ENCODE results near the gene AURKAIP1.
"Not testable (repeated sequence)": the region's sequence is repeated elsewhere in the genome, so short reads cannot be mapped to it uniquely, and the experiment has no call there.

Gene AURKAIP1

GRCh38 chr1:1406101-1406820 lies 31.3 kb upstream of the AURKAIP1 start:
- Histone ChIP-seq H3K27ac (replicated peaks) (peak overlapping the region; percentile 84), H3K27me3 (ENCODE audit: insufficient read depth, poor library complexity, severe bottlenecking) (no peaks in the 10 kb centered on the region), H3K4me3 (replicated peaks; ENCODE audit: insufficient read depth, low read length) (peak overlapping the region; percentile 86)
- peak in 1 of 2 experiments; percentile 32 for DNase-seq (ENCODE audit: low read depth in 1 of 2, low spot score in 1 of 2)
- TF ChIP-seq, protein P1, sequence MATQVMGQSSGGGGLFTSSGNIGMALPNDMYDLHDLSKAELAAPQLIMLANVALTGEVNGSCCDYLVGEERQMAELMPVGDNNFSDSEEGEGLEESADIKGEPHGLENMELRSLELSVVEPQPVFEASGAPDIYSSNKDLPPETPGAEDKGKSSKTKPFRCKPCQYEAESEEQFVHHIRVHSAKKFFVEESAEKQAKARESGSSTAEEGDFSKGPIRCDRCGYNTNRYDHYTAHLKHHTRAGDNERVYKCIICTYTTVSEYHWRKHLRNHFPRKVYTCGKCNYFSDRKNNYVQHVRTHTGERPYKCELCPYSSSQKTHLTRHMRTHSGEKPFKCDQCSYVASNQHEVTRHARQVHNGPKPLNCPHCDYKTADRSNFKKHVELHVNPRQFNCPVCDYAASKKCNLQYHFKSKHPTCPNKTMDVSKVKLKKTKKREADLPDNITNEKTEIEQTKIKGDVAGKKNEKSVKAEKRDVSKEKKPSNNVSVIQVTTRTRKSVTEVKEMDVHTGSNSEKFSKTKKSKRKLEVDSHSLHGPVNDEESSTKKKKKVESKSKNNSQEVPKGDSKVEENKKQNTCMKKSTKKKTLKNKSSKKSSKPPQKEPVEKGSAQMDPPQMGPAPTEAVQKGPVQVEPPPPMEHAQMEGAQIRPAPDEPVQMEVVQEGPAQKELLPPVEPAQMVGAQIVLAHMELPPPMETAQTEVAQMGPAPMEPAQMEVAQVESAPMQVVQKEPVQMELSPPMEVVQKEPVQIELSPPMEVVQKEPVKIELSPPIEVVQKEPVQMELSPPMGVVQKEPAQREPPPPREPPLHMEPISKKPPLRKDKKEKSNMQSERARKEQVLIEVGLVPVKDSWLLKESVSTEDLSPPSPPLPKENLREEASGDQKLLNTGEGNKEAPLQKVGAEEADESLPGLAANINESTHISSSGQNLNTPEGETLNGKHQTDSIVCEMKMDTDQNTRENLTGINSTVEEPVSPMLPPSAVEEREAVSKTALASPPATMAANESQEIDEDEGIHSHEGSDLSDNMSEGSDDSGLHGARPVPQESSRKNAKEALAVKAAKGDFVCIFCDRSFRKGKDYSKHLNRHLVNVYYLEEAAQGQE (IDR thresholded peaks at IDR 0.05; ENCODE audit: insufficient replicate concordance, low read depth): no peak
- TF ChIP-seq POLR2AphosphoS5 (IDR thresholded peaks at IDR 0.05; ENCODE audit: low read depth) (no peak), CTCF (IDR thresholded peaks at IDR 0.05; ENCODE audit: insufficient read depth, low read length) (no peak), GABPA (IDR thresholded peaks at IDR 0.05; ENCODE audit: low read depth) (no peak), SPI1 (IDR thresholded peaks at IDR 0.05; ENCODE audit: borderline replicate concordance, low read depth) (no peak)

DNA sequence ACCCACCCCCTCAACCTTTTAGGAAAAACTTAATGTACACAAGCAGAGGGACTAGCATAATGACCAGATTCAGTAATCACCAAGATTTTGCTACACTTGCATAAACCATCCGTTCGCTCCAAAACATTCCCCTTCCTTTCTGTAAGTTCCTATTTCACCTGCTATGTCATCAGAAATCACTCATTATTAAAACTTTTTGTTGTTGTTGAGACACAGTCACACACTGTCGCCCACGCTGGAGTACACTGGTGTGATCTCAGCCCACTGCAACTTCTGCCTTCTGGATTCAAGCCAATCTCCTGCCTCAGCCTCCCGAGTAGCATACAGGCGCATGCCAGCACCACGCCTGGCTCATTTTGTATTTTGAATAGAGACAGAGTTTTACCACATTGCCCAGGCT lies 28.6 kb upstream of the AURKAIP1 start:
- DNase-seq (ENCODE audit: low read depth in 1 of 2, low spot score in 1 of 2): no peak
- no peak overlapping the region for H3K27ac ChIP-seq (replicated peaks)
- TF ChIP-seq POLR2AphosphoS5 (IDR thresholded peaks at IDR 0.05; ENCODE audit: low read depth) (no peak; the same call in 1 of the 2 replicates), CTCF (IDR thresholded peaks at IDR 0.05; ENCODE audit: insufficient read depth, low read length) (no peak), GABPA (IDR thresholded peaks at IDR 0.05; ENCODE audit: low read depth) (no peak), SPI1 (IDR thresholded peaks at IDR 0.05; ENCODE audit: borderline replicate concordance, low read depth) (no peak)
- TF ChIP-seq, protein P1 (IDR thresholded peaks at IDR 0.05; ENCODE audit: insufficient replicate concordance, low read depth): no peak
- H3K4me3 ChIP-seq (replicated peaks; ENCODE audit: insufficient read depth, low read length): no peak overlapping the region
- H3K27me3 ChIP-seq (ENCODE audit: insufficient read depth, poor library complexity, severe bottlenecking): no peaks in the 10 kb centered on the region

DNA sequence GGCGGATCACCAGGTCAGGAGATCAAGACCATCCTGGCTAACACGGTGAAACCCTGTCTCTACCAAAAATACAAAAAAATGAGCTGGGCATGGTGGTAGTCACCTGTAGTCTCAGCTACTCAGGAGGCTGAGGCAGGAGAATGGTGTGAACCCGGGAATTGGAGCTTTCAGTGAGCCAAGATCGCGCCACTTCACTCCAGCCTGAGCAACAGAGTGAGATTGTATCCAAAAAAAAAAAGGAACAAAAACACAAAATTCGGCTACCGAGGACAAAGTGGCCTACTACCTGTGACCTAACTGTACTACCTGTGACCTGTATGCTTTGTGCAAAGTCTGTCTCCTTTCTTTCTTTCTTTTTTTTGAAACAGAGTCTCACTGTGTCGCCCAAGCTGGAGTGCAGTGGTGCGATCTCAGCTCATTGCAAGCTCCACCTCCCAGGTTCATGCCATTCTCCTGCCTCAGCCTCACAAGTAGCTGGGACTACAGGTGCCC lies 27.9 kb upstream of the AURKAIP1 start:
- not testable (repeated sequence) for H3K4me3 ChIP-seq (replicated peaks; ENCODE audit: insufficient read depth, low read length); H3K27ac ChIP-seq (replicated peaks); DNase-seq (ENCODE audit: low read depth in 1 of 2, low spot score in 1 of 2)

GRCh38 chr1:1402072-1402900 lies 27.3 kb upstream of the AURKAIP1 start:
- H3K4me3 ChIP-seq (replicated peaks; ENCODE audit: insufficient read depth, low read length): no peak overlapping the region
- TF ChIP-seq GABPA (IDR thresholded peaks at IDR 0.05; ENCODE audit: low read depth): no peak
- peak; percentile 10; the same call in 1 of the 2 replicates for TF ChIP-seq POLR2AphosphoS5 (IDR thresholded peaks at IDR 0.05; ENCODE audit: low read depth)
- peak; percentile 63 for TF ChIP-seq CTCF (IDR thresholded peaks at IDR 0.05; ENCODE audit: insufficient read depth, low read length)
- DNase-seq (ENCODE audit: low read depth in 1 of 2, low spot score in 1 of 2): peak in 1 of 2 experiments; percentile 59
- no peaks in the 10 kb centered on the region for H3K27me3 ChIP-seq (ENCODE audit: insufficient read depth, poor library complexity, severe bottlenecking)
- H3K27ac ChIP-seq (replicated peaks): no peak overlapping the region

More for the DNA sequence above, 27.9 kb upstream of the AURKAIP1 start:
- not testable (repeated sequence) for H3K27me3 ChIP-seq (ENCODE audit: insufficient read depth, poor library complexity, severe bottlenecking)

Data from HL-60 (cell line).